Epithelial cell of prostate (primary cell): Measurements from ENCODE around the gene PDPR.
"Not testable (repeated sequence)": the region's sequence is repeated elsewhere in the genome, so short reads cannot be mapped to it uniquely, and the experiment has no call there.

ENCODE experiments used
- DNase-seq: peaks from one replicate; pipeline ENCODE4 v3.0.0-alpha.2; 2011; ENCODE audit warnings: low read depth, low spot score
- H3K27ac ChIP-seq: fragments of 450-650 bp; 2 replicates; pipeline ENCODE4 v1.5.1; 2017; ENCODE audit warnings: mild to moderate bottlenecking

The PDPR gene

GRCh38 chr16:70159355-70160348 lies 45.5 kb downstream of the PDPR start:
- DNase-seq = no peak
- no peak overlapping the region for H3K27ac ChIP-seq

- H3K27ac ChIP-seq = no peak overlapping the region
- DNase-seq = no peak
These were observed 46.3 kb downstream of the PDPR start for GRCh38 chr16:70160388-70160787.

GRCh38 chr16:70160821-70161220 lies 46.7 kb downstream of the PDPR start:
- H3K27ac ChIP-seq = no peak overlapping the region
- no peak for DNase-seq

GRCh38 chr16:70161350-70161749 lies 47.2 kb downstream of the PDPR start:
- no peak overlapping the region for H3K27ac ChIP-seq
- no peak for DNase-seq

GRCh38 chr16:70162041-70162451 lies 47.9 kb downstream of the PDPR start:
- DNase-seq = peak; percentile 58
- no peak overlapping the region for H3K27ac ChIP-seq

GRCh38 chr16:70163596-70163995 lies 49.5 kb downstream of the PDPR start:
- H3K27ac ChIP-seq = no peak overlapping the region
- no peak for DNase-seq

- not testable (repeated sequence) for H3K27ac ChIP-seq, DNase-seq
These were observed 52.6 kb downstream of the PDPR start for GRCh38 chr16:70166688-70167087.

- DNase-seq, H3K27ac ChIP-seq: not testable (repeated sequence)
These were observed 59.2 kb downstream of the PDPR start, which contains the start of gene CLEC18C for GRCh38 chr16:70173212-70173837. Gene CLEC18C (plus strand): TSS chr16:70173787. CDS start chr16:70174279, 492 bp downstream.

GRCh38 chr16:70173916-70174315 lies 59.8 kb downstream of the PDPR start:
- not testable (repeated sequence) for H3K27ac ChIP-seq, DNase-seq

- H3K27ac ChIP-seq, DNase-seq: not testable (repeated sequence)
These were observed 60.3 kb downstream of the PDPR start for GRCh38 chr16:70174387-70174932.

- DNase-seq, H3K27ac ChIP-seq: not testable (repeated sequence)
These were observed 73.9 kb downstream of the PDPR start for GRCh38 chr16:70187858-70188607.

- H3K27ac ChIP-seq, DNase-seq: not testable (repeated sequence)
These were observed 74.4 kb downstream of the PDPR start for GRCh38 chr16:70188608-70188915.

- H3K27ac ChIP-seq = not testable (repeated sequence)
These were observed 76.4 kb downstream of the PDPR start for GRCh38 chr16:70190574-70190973.

GRCh38 chr16:70196683-70197300 lies 82.7 kb downstream of the PDPR start:
- not testable (repeated sequence) for H3K27ac ChIP-seq, DNase-seq

More at GRCh38 chr16:70190574-70190973, 76.4 kb downstream of the PDPR start:
- not testable (repeated sequence) for DNase-seq

- H3K27ac ChIP-seq, DNase-seq: not testable (repeated sequence)
These were observed 83.5 kb downstream of the PDPR start for GRCh38 chr16:70197611-70198010.

GRCh38 chr16:70198230-70198629 lies 84.1 kb downstream of the PDPR start:
- not testable (repeated sequence) for H3K27ac ChIP-seq, DNase-seq

- not testable (repeated sequence) for DNase-seq, H3K27ac ChIP-seq
These were observed 84.5 kb downstream of the PDPR start for GRCh38 chr16:70198666-70199065.

- not testable (repeated sequence) for DNase-seq, H3K27ac ChIP-seq
These were observed 85.0 kb downstream of the PDPR start for GRCh38 chr16:70199170-70199569.

GRCh38 chr16:70200063-70200462 lies 85.9 kb downstream of the PDPR start:
- DNase-seq, H3K27ac ChIP-seq: not testable (repeated sequence)

GRCh38 chr16:70203508-70203907 lies 89.4 kb downstream of the PDPR start:
- not testable (repeated sequence) for DNase-seq, H3K27ac ChIP-seq
